Measurements from ENCODE around the gene SERPINA1.

Gene SERPINA1

GRCh38 chr14:94406910-94407309 is 18.5 kb upstream of the SERPINA1 start:
- no peaks in the 10 kb centered on the region for H3K4me1 ChIP-seq (ENCODE audit: low read depth, poor library complexity, severe bottlenecking)
- no peak overlapping the region for H2AFZ ChIP-seq (ENCODE audit: low read depth)
- no peaks in the 10 kb centered on the region for H3K79me2 ChIP-seq (ENCODE audit: insufficient read depth, low read depth)
- H3K27ac ChIP-seq = no peak overlapping the region
- no peak overlapping the region for H3K4me2 ChIP-seq
- H3K36me3 ChIP-seq (ENCODE audit: insufficient read depth) = no peaks in the 10 kb centered on the region
- H3K27me3 ChIP-seq (ENCODE audit: insufficient read depth, low read depth) = no peaks in the 10 kb centered on the region
- H3K9ac ChIP-seq = no peak overlapping the region
- H3K4me3 ChIP-seq (IDR thresholded peaks at IDR 0.05; ENCODE audit: insufficient read depth, low read depth, low read length) = no peak overlapping the region
- no peaks in the 10 kb centered on the region for H4K20me1 ChIP-seq (ENCODE audit: insufficient read depth)
- no peak for TF ChIP-seq CTCF (conservative IDR thresholded peaks at IDR 0.05; ENCODE audit: low read depth, low read length)

GRCh38 chr14:94405486-94405885 is 17.1 kb upstream of the SERPINA1 start:
- Histone ChIP-seq H3K4me3 (IDR thresholded peaks at IDR 0.05; ENCODE audit: insufficient read depth, low read depth, low read length) (no peak overlapping the region), H3K79me2 (ENCODE audit: insufficient read depth, low read depth) (no peaks in the 10 kb centered on the region), H3K4me2 (no peak overlapping the region), H3K9ac (no peak overlapping the region), H4K20me1 (ENCODE audit: insufficient read depth) (no peaks in the 10 kb centered on the region), H3K27ac (no peak overlapping the region), H3K27me3 (ENCODE audit: insufficient read depth, low read depth) (no peaks in the 10 kb centered on the region), H2AFZ (ENCODE audit: low read depth) (no peak overlapping the region), H3K36me3 (ENCODE audit: insufficient read depth) (no peaks in the 10 kb centered on the region), H3K4me1 (ENCODE audit: low read depth, poor library complexity, severe bottlenecking) (no peaks in the 10 kb centered on the region)
- no peak for TF ChIP-seq CTCF (conservative IDR thresholded peaks at IDR 0.05; ENCODE audit: low read depth, low read length)

GRCh38 chr14:94404561-94404960 is 16.2 kb upstream of the SERPINA1 start:
- no peak overlapping the region for H3K27ac ChIP-seq
- H3K79me2 ChIP-seq (ENCODE audit: insufficient read depth, low read depth) = no peaks in the 10 kb centered on the region
- H3K36me3 ChIP-seq (ENCODE audit: insufficient read depth) = no peaks in the 10 kb centered on the region
- no peak overlapping the region for H3K4me3 ChIP-seq (IDR thresholded peaks at IDR 0.05; ENCODE audit: insufficient read depth, low read depth, low read length)
- no peaks in the 10 kb centered on the region for H3K27me3 ChIP-seq (ENCODE audit: insufficient read depth, low read depth)
- no peaks in the 10 kb centered on the region for H3K4me1 ChIP-seq (ENCODE audit: low read depth, poor library complexity, severe bottlenecking)
- no peak overlapping the region for H3K9ac ChIP-seq
- no peak overlapping the region for H3K4me2 ChIP-seq
- TF ChIP-seq CTCF (conservative IDR thresholded peaks at IDR 0.05; ENCODE audit: low read depth, low read length) = no peak
- H4K20me1 ChIP-seq (ENCODE audit: insufficient read depth) = no peaks in the 10 kb centered on the region
- H2AFZ ChIP-seq (ENCODE audit: low read depth) = no peak overlapping the region

- Histone ChIP-seq H4K20me1 (ENCODE audit: insufficient read depth) (no peaks in the 10 kb centered on the region), H3K27ac (no peak overlapping the region), H3K4me1 (ENCODE audit: low read depth, poor library complexity, severe bottlenecking) (no peaks in the 10 kb centered on the region), H2AFZ (ENCODE audit: low read depth) (no peak overlapping the region), H3K4me2 (no peak overlapping the region), H3K27me3 (ENCODE audit: insufficient read depth, low read depth) (no peaks in the 10 kb centered on the region), H3K36me3 (ENCODE audit: insufficient read depth) (no peaks in the 10 kb centered on the region), H3K9ac (no peak overlapping the region), H3K4me3 (IDR thresholded peaks at IDR 0.05; ENCODE audit: insufficient read depth, low read depth, low read length) (no peak overlapping the region), H3K79me2 (ENCODE audit: insufficient read depth, low read depth) (no peaks in the 10 kb centered on the region)
- no peak for TF ChIP-seq CTCF (conservative IDR thresholded peaks at IDR 0.05; ENCODE audit: low read depth, low read length)
These were observed 15.0 kb upstream of the SERPINA1 start for GRCh38 chr14:94403312-94403932.
